Adrenal gland (tissue), 12 donors: Measurements from ENCODE around the gene TOP2A. TPM values are rescaled to one million over a fixed set of nuclear protein-coding genes. Genes with fewer than 3 reads are reported as not detected.
"Not testable (repeated sequence)": the region's sequence is repeated elsewhere in the genome, so short reads cannot be mapped to it uniquely, and the experiment has no call there.

Experiments
- DNase-seq, 7 donors: peaks; one replicate each; pipeline ENCODE4 v3.0.0-alpha.2; 2019 to 2020
- H3K27ac ChIP-seq, 5 donors: fragments of 200-600 bp; sonication (generic) in 4 of 5; 1 replicate in 3 of 5; 2 replicates in 2 of 5; pipeline versions ENCODE4 v1.5.1 to v1.8.0; 2016 to 2020; ENCODE audit warnings: mild to moderate bottlenecking in 1 of 5
- H3K27me3 ChIP-seq: fragments of 200-600 bp; 2 replicates; pipeline ENCODE4 v1.8.0; 2021
- H3K36me3 ChIP-seq, 2 donors: fragments of 200-600 bp; replicated peaks in 1 of 2; 1 replicate in 1 of 2; 2 replicates in 1 of 2; pipeline versions ENCODE4 v1.5.1 to v1.8.0; 2018 to 2022
- H3K4me1 ChIP-seq, 2 donors: fragments of 200-600 bp; replicated peaks in 1 of 2; 1 replicate in 1 of 2; 2 replicates in 1 of 2; pipeline versions ENCODE4 v1.5.1 to v1.8.0; 2018 to 2021
- H3K4me3 ChIP-seq, 4 donors: fragments of 200-600 bp; sonication (generic) in 3 of 4; one replicate each; pipeline ENCODE4 v1.5.1; 2016 to 2018
- H3K9me3 ChIP-seq, 3 donors: fragments of 200-600 bp; sonication (generic) in 1 of 3; replicated peaks in 1 of 3; 1 replicate in 2 of 3; 2 replicates in 1 of 3; pipeline versions ENCODE4 v1.5.1 to v1.8.0; 2016 to 2021
- POLR2A ChIP-seq, 2 donors: fragments of 450-650 bp; IDR thresholded peaks; one replicate each; pipeline ENCODE4 v1.6.1; 2017; ENCODE audit warnings: antibody characterized with exemption in 2 of 2, mild to moderate bottlenecking in 2 of 2, moderate library complexity in 1 of 2
- WGBS, 4 donors: extraction: QIAGEN DNeasy Blood & Tissue Kit in 2 of 4; methylation state at CpG; one replicate each; pipeline versions ENCODE4 v1.1.5 to v1.1.7; 2013 to 2017; 5-methylcytosine and 5-hydroxymethylcytosine counted together
- intact Hi-C, 2 donors: fragments of 100-400 bp; cut with DNase I; formaldehyde crosslinking; loops; one replicate each; pipeline versions ENCODE4 v1.14.1 to v1.15.0; 2022 to 2023
- polyA plus RNA-seq, 3 donors: library from polyadenylated mRNA; stranded (reverse); fragments of 200-250 nt in 2 of 3; fragments of 350-450 nt in 1 of 3; fragmentation: Illumina TruSeq in 1 of 3; extraction: RNeasy Lipid Tissue Mini Kit (QIAGEN cat#74804) in 1 of 3; gene quantifications; one replicate each; pipeline ENCODE4 v1.2.3, GENCODE V29; 2013 to 2014
- total RNA-seq, 9 donors: library from RNA; depleted of rRNA in 4 of 9; stranded (reverse); fragments of >200 nt in 4 of 9; fragments of 120-200 nt in 1 of 9; fragmentation: NEBNext Ultra II Directional in 1 of 9; extraction: Animal tissue kit (Norgen Biotek cat#: 25700) in 1 of 9; gene quantifications; one replicate each; pipeline versions ENCODE4 v1.1.0 to v1.2.4, GENCODE V29; 2013 to 2023
- TF ChIP-seq, protein P1 (sequence below), 6 experiments: fragments of 450-650 bp in 4 of 6; fragments of 200-600 bp in 2 of 6; sonication (generic) in 1 of 6; IDR thresholded peaks; 1 replicate in 5 of 6; 2 replicates in 1 of 6; pipeline versions ENCODE4 v1.5.1 to v1.8.0; 2016 to 2021; ENCODE audit warnings: antibody characterized with exemption in 6 of 6, mild to moderate bottlenecking in 2 of 6, moderate library complexity in 1 of 6
- donor health status: healthy with polysubstance abuse.
- donor health status: Bipolar disorder and iron deficiency.
- donor health status: DM: yes; HTN: yes; CAD: no.
- donor health status: DM: no; HTN: no; CAD: no.
- donor health status: DM: no; HTN: no; CAD: no.
- donor health status: DM: yes; HTN: yes; CAD: no.

Gene TOP2A
- total and polyA plus RNA-seq, 12 donors, result 0.32 to 51.1 (median 3.8) TPM

DNA sequence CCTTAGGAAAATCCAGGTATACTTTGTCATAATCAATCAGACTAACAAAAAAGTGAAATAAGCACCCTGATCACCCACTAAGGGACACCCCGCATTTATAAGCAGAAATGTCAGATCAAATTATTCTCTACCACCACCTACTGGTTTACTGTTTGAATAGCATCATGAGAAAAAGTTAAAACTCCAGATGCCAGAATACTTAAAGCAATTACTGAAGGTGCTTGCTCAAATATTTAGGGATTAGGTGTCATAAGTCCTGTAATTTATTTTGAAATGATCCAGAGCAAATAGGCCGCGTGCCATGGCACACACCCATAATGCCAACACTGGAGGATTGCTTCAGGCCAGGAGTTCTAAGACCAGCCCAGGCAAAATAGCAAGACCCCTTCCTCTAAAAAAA, 2.3 kb downstream of the TOP2A start:
- WGBS, 4 donors, result 48 to 56% (median 51%) methylated on average over 3 of the region's 3 CpGs
- no peak overlapping the region for H3K27ac ChIP-seq
- no peak for DNase-seq
- no peaks in the 10 kb centered on the region for H3K36me3 ChIP-seq
- H3K9me3 ChIP-seq, result no peaks in the 10 kb centered on the region
- no peak overlapping the region for H3K4me3 ChIP-seq
- H3K4me1 ChIP-seq, result peaks cover 6 to 12% of the 10 kb centered on the region in 2 donors
- no peaks in the 10 kb centered on the region for H3K27me3 ChIP-seq
- intact Hi-C loops, result loop anchor here in 1 of 2 donors (10.0 kb wide), 2 partner anchors 111 to 221 kb away; partner anchors contain the start of gene RARA
- TF ChIP-seq, protein P1, sequence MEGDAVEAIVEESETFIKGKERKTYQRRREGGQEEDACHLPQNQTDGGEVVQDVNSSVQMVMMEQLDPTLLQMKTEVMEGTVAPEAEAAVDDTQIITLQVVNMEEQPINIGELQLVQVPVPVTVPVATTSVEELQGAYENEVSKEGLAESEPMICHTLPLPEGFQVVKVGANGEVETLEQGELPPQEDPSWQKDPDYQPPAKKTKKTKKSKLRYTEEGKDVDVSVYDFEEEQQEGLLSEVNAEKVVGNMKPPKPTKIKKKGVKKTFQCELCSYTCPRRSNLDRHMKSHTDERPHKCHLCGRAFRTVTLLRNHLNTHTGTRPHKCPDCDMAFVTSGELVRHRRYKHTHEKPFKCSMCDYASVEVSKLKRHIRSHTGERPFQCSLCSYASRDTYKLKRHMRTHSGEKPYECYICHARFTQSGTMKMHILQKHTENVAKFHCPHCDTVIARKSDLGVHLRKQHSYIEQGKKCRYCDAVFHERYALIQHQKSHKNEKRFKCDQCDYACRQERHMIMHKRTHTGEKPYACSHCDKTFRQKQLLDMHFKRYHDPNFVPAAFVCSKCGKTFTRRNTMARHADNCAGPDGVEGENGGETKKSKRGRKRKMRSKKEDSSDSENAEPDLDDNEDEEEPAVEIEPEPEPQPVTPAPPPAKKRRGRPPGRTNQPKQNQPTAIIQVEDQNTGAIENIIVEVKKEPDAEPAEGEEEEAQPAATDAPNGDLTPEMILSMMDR (IDR thresholded peaks at IDR 0.05), result peak; percentile 30 to 72 (median 64)
- TF ChIP-seq POLR2A (IDR thresholded peaks at IDR 0.05), result no peak

GRCh38 chr17:40414312-40414711, 3.4 kb downstream of the TOP2A start:
- peaks cover 6 to 12% of the 10 kb centered on the region in 2 donors for H3K4me1 ChIP-seq
- H3K9me3 ChIP-seq, H3K27ac ChIP-seq, H3K27me3 ChIP-seq, H3K36me3 ChIP-seq, H3K4me3 ChIP-seq, DNase-seq: not testable (repeated sequence)
- intact Hi-C loops, result loop anchor here (5.0 to 10.0 kb wide), 3 partner anchors 52 to 220 kb away; partner anchors contain the start of genes GJD3 (in 2 of the 2) and RARA (in 1 of the 2)
- WGBS, 4 donors, result 88 to 100% (median 92%) methylated on average over 1 to 4 of the region's 4 CpGs

GRCh38 chr17:40412880-40413279, 4.8 kb downstream of the TOP2A start:
- no peaks in the 10 kb centered on the region for H3K27me3 ChIP-seq
- H3K27ac ChIP-seq, result no peak overlapping the region
- no peaks in the 10 kb centered on the region for H3K9me3 ChIP-seq
- no peaks in the 10 kb centered on the region for H3K36me3 ChIP-seq
- DNase-seq, result no peak
- TF ChIP-seq, protein P1 (IDR thresholded peaks at IDR 0.05), result no peak
- no peak for TF ChIP-seq POLR2A (IDR thresholded peaks at IDR 0.05)
- intact Hi-C loops, result loop anchor here (5.0 to 10.0 kb wide), 3 partner anchors 51 to 218 kb away; partner anchors contain the start of genes GJD3 (in 2 of the 2) and RARA (in 1 of the 2)
- peaks cover 0 to 8% of the 10 kb centered on the region in 2 donors for H3K4me1 ChIP-seq
- no peak overlapping the region for H3K4me3 ChIP-seq

- 94 to 98% (median 95%) methylated on average over 4 of the region's 4 CpGs for WGBS, 4 donors
- TF ChIP-seq, protein P1 (IDR thresholded peaks at IDR 0.05), result no peak
- TF ChIP-seq POLR2A (IDR thresholded peaks at IDR 0.05), result no peak
- Histone ChIP-seq H3K36me3 (no peaks in the 10 kb centered on the region), H3K4me3 (no peak overlapping the region), H3K9me3 (no peaks in the 10 kb centered on the region), H3K27ac (no peak overlapping the region), H3K27me3 (no peaks in the 10 kb centered on the region), H3K4me1 (peaks cover 0 to under 1% of the 10 kb centered on the region in 2 donors)
- intact Hi-C loops, result loop anchor here (5.0 to 10.0 kb wide), 3 partner anchors 50 to 217 kb away; partner anchors contain the start of genes GJD3 (in 2 of the 2) and RARA (in 1 of the 2)
- no peak for DNase-seq
These were observed 5.9 kb downstream of the TOP2A start for GRCh38 chr17:40411821-40412220.

- intact Hi-C loops, result loop anchor here (5.0 to 10.0 kb wide), 3 partner anchors 48 to 215 kb away; partner anchors contain the start of genes GJD3 (in 2 of the 2) and RARA (in 1 of the 2)
- H3K27me3 ChIP-seq, result no peaks in the 10 kb centered on the region
- WGBS, 4 donors, result 90 to 94% (median 91%) methylated on average over 1 of the region's 1 CpG
- no peaks in the 10 kb centered on the region for H3K36me3 ChIP-seq
- H3K9me3 ChIP-seq, result no peaks in the 10 kb centered on the region
- H3K4me1 ChIP-seq, result no peaks in the 10 kb centered on the region
- DNase-seq, result no peak
- no peak overlapping the region for H3K4me3 ChIP-seq
- TF ChIP-seq, protein P1 (IDR thresholded peaks at IDR 0.05), result no peak
- TF ChIP-seq POLR2A (IDR thresholded peaks at IDR 0.05), result no peak
- no peak overlapping the region for H3K27ac ChIP-seq
These were observed 7.6 kb downstream of the TOP2A start for GRCh38 chr17:40410082-40410481.

DNA sequence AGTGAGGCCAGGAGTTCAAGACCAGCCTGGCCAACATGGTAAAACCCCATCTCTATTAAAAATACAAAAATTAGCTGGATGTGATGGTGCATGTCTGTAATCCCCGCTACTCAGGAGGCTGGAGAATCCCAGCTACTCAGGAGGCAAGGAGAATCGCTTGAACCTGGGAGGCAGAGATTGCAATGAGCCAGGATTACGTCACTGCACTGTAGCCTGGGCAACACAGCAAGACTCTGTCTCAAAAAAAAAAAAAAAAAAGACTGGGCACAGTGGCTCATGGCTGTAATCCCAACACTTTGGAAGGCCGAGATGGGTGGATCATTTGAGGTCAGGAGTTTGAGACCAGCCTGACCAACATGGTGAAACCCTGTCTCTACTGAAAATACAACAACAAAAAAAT, 8.2 kb downstream of the TOP2A start:
- H3K9me3 ChIP-seq, H3K27me3 ChIP-seq, H3K4me1 ChIP-seq, intact Hi-C loops, DNase-seq, H3K27ac ChIP-seq, H3K36me3 ChIP-seq, H3K4me3 ChIP-seq: not testable (repeated sequence)
- 91 to 95% (median 94%) methylated on average over 4 of the region's 4 CpGs for WGBS, 4 donors
